Measurements from ENCODE around the gene SMPD1.

The SMPD1 gene

GRCh38 chr11:6389905-6390717, at the start of gene SMPD1:
Gene SMPD1 (plus strand): TSS chr11:6390474. CDS start chr11:6390599, 125 bp downstream.
- DNase-seq = peak; percentile 96

GRCh38 chr11:6345366-6345765, 44.9 kb upstream of the SMPD1 start:
- no peak for DNase-seq

- no peak for DNase-seq
Observed at GRCh38 chr11:6350043-6350442, 40.2 kb upstream of the SMPD1 start.

GRCh38 chr11:6350486-6350885, 39.8 kb upstream of the SMPD1 start:
- no peak for DNase-seq

GRCh38 chr11:6351782-6352382, 38.4 kb upstream of the SMPD1 start:
- no peak for DNase-seq

- peak; percentile 65 for DNase-seq
Observed at GRCh38 chr11:6353367-6353987, 36.8 kb upstream of the SMPD1 start.

- no peak for DNase-seq
Observed at GRCh38 chr11:6354651-6355485, 35.4 kb upstream of the SMPD1 start.

GRCh38 chr11:6356503-6357055, 33.7 kb upstream of the SMPD1 start:
- DNase-seq = no peak

- DNase-seq = no peak
Observed at GRCh38 chr11:6357222-6357621, 33.1 kb upstream of the SMPD1 start.

- no peak for DNase-seq
Observed at GRCh38 chr11:6360183-6360582, 30.1 kb upstream of the SMPD1 start.

GRCh38 chr11:6362185-6362872, 27.9 kb upstream of the SMPD1 start:
- DNase-seq = no peak

- DNase-seq = peak; percentile 63
Observed at GRCh38 chr11:6362873-6363678, 27.2 kb upstream of the SMPD1 start.

GRCh38 chr11:6365659-6366058, 24.6 kb upstream of the SMPD1 start:
- DNase-seq = no peak

GRCh38 chr11:6371825-6372224, 18.4 kb upstream of the SMPD1 start:
- no peak for DNase-seq

GRCh38 chr11:6377902-6378639, 12.2 kb upstream of the SMPD1 start:
- DNase-seq = peak; percentile 12

GRCh38 chr11:6378640-6378989, 11.7 kb upstream of the SMPD1 start:
- no peak for DNase-seq

GRCh38 chr11:6385046-6385777, 5.1 kb upstream of the SMPD1 start:
- no peak for DNase-seq

- no peak for DNase-seq
Observed at GRCh38 chr11:6387811-6388599, 2.3 kb upstream of the SMPD1 start.

- no peak for DNase-seq
Observed at GRCh38 chr11:6388748-6389147, 1.5 kb upstream of the SMPD1 start.
